ENCODE measurements around the gene ZNF503. TPM values are rescaled to one million over a fixed set of nuclear protein-coding genes. Genes with fewer than 3 reads are reported as not detected.
A peak's percentile ranks its signal among the peaks of the same experiment; 100 is the strongest.

The ZNF503 gene
- total and polyA plus RNA-seq, 2 of the 8 experiments (the other 6 are each of a cell fraction or from before 2014, with no cell fraction given), result 0.03 to 0.13 TPM

DNA sequence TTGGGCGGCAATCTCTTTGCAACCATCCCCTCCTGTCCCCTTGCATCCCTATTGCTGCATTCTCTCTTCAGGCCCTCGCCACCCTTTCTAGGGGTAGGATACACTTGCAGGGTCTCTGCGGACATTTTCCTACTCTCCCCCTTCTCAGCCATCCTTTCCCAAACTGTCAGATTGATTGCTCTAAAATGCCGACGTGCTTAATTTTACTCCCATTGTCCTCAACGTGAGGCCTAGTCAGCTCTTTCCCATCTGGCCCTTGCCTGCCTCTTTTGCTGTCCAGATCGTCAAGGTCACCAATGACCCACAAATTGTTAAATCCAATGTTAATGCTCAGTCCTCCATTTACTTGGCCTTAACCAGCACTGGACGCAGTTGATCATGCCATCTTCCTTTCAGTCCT lies 17.1 kb upstream of the ZNF503 start:
- 72% methylated on average over 8 of the region's 8 CpGs; no CpG with 5 or more reads in 1 of the 2 experiments for WGBS, 2 experiments (ENCODE audit: extremely low coverage in 1 of 2, insufficient coverage in 1 of 2, insufficient read length in 1 of 2, insufficient replicate concordance in 2 of 2, low coverage in 1 of 2, low lambda C conversion rate in 2 of 2, missing lambda C conversion rate in 1 of 2)
- Histone ChIP-seq H4K5ac (ENCODE audit: insufficient read length, low read depth, low read length) (no peak overlapping the region), H3K27ac (ENCODE audit: low read depth, low read length) (no peak overlapping the region), H3K9me3 (ENCODE audit: insufficient read depth in 2 of 2, low read depth in 1 of 2, low read length in 1 of 2) (no peaks in the 10 kb centered on the region), H2BK15ac (ENCODE audit: low read length) (no peak overlapping the region), H3K4me2 (ENCODE audit: insufficient read depth in 1 of 2, low read depth in 2 of 2, low read length in 2 of 2) (no peak overlapping the region; a peak in 1 of 4 replicates), H2BK20ac (ENCODE audit: low read length) (no peak overlapping the region), H3K9ac (replicated peaks in 1 of 4; ENCODE audit: extremely low read depth in 1 of 4, low read depth in 3 of 4, low read length in 3 of 4) (no peak overlapping the region), H4K8ac (ENCODE audit: extremely low read depth, insufficient read depth, low read length) (no peak overlapping the region), H3K79me1 (ENCODE audit: low read depth, low read length) (no peaks in the 10 kb centered on the region), H3K18ac (ENCODE audit: extremely low read depth, low read length) (no peak overlapping the region), H2AFZ (ENCODE audit: low read length) (no peak overlapping the region), H3K23me2 (ENCODE audit: low read depth, low read length) (no peaks in the 10 kb centered on the region), H2BK5ac (ENCODE audit: low read depth, low read length) (no peak overlapping the region), H2AK5ac (ENCODE audit: low read depth, low read length) (no peak overlapping the region), H3K56ac (replicated peaks; ENCODE audit: insufficient read length, low read depth, low read length) (no peak overlapping the region), H3K36me3 (ENCODE audit: control insufficient read depth in 2 of 4, insufficient read depth in 4 of 4, low read length in 3 of 4) (no peaks in the 10 kb centered on the region), H3K4me1 (replicated peaks in 1 of 4; ENCODE audit: control insufficient read depth in 3 of 4, insufficient read depth in 4 of 4, low read length in 3 of 4) (peaks cover 3 to 7% (median 5%) of the 10 kb centered on the region in 4 experiments; a peak in 4 of 7 replicates), H2BK120ac (replicated peaks; ENCODE audit: low read depth, low read length) (no peak overlapping the region), H3K79me2 (ENCODE audit: control insufficient read depth in 1 of 2, insufficient read depth in 2 of 2, low read length in 2 of 2) (no peaks in the 10 kb centered on the region), H3K23ac (ENCODE audit: insufficient read length) (no peak overlapping the region), H3K27me3 (replicated peaks in 1 of 4; ENCODE audit: control insufficient read depth in 3 of 4, extremely low read depth in 1 of 4, insufficient read depth in 3 of 4, low read length in 3 of 4) (peaks cover 64 to 84% (median 79%) of the 10 kb centered on the region in 4 experiments), H2BK12ac (ENCODE audit: low read depth, low read length) (no peak overlapping the region), H4K91ac (replicated peaks; ENCODE audit: insufficient read length, low read length) (no peak overlapping the region), H3K4me3 (ENCODE audit: extremely low read depth in 1 of 4, insufficient read depth in 2 of 4, low read depth in 3 of 4, low read length in 4 of 4) (no peak overlapping the region), H4K20me1 (replicated peaks in 1 of 2; ENCODE audit: control insufficient read depth in 1 of 2, insufficient read depth in 2 of 2, low read length in 2 of 2) (peaks cover 6 to 10% of the 10 kb centered on the region in 2 experiments), H3K14ac (ENCODE audit: insufficient read length) (no peak overlapping the region), H3K4ac (replicated peaks; ENCODE audit: insufficient read length, low read depth, low read length) (no peak overlapping the region)
- ChIA-PET CTCF (ENCODE audit: partially characterized antibody) (no interaction called here), POLR2A (ENCODE audit: partially characterized antibody) (no interaction called here)
- DNase-seq (ENCODE audit: low read depth in 1 of 2, low spot score in 2 of 2), result no peak
- TF ChIP-seq SRF (IDR thresholded peaks at IDR 0.05; ENCODE audit: low read depth, low read length) (no peak), EZH2 (IDR thresholded peaks at IDR 0.05; ENCODE audit: low read depth, low read length, severe bottlenecking) (peak; percentile 48)
- no peak for FAIRE-seq
